Neural cell (in vitro differentiated cells): ENCODE results near the gene ZC3H4. TPM values are rescaled to one million over a fixed set of nuclear protein-coding genes. Genes with fewer than 3 reads are reported as not detected.

Source experiments
- H2AFZ ChIP-seq: fragments of 200-600, 300-800 bp; sonication (generic), shearing (Covaris generic); 2 replicates; pipeline ENCODE4 v1.6.0; 2014; ENCODE audit warnings: low read depth, mild to moderate bottlenecking, antibody characterized with exemption, low read length, moderate library complexity
- H3F3A ChIP-seq: fragments of 200-600 bp; shearing (Covaris generic); 2 replicates; pipeline ENCODE4 v1.6.1; 2016; ENCODE audit warnings: mild to moderate bottlenecking, moderate library complexity, mixed read lengths, antibody characterized with exemption, low read length; ENCODE audit not compliant: insufficient read depth, poor library complexity, severe bottlenecking
- H3K27ac ChIP-seq: fragments of 200-600, 300-800 bp; sonication (generic), shearing (Covaris generic); 2 replicates; pipeline ENCODE4 v1.5.1; 2014; ENCODE audit warnings: mild to moderate bottlenecking, low read length, moderate library complexity
- H3K27me3 ChIP-seq: fragments of 300-800, 200-600 bp; sonication (generic), shearing (Covaris generic); 2 replicates; pipeline ENCODE4 v1.6.0; 2014; ENCODE audit warnings: mild to moderate bottlenecking, low read depth, low read length, moderate library complexity; ENCODE audit not compliant: insufficient read depth
- H3K36me3 ChIP-seq: fragments of 300-800, 200-600 bp; sonication (generic), shearing (Covaris generic); 2 replicates; pipeline ENCODE4 v1.5.1; 2014; ENCODE audit warnings: mild to moderate bottlenecking, antibody characterized with exemption, low read length, moderate library complexity; ENCODE audit not compliant: insufficient read depth
- H3K4me2 ChIP-seq: fragments of 300-800, 200-600 bp; sonication (generic), shearing (Covaris generic); 2 replicates; pipeline ENCODE4 v1.6.0; 2014; ENCODE audit warnings: mild to moderate bottlenecking, low read length
- H3K4me3 ChIP-seq: fragments of 300-800, 200-600 bp; sonication (generic), shearing (Covaris generic); 2 replicates; pipeline ENCODE4 v1.5.1; 2014; ENCODE audit warnings: mild to moderate bottlenecking, low read length, moderate library complexity
- H3K79me2 ChIP-seq: fragments of 200-600 bp; shearing (Covaris generic); replicated peaks from 2 replicates; pipeline ENCODE4 v1.6.0; 2014; ENCODE audit warnings: mild to moderate bottlenecking, low read length, moderate library complexity; ENCODE audit not compliant: insufficient read depth
- H3K9ac ChIP-seq: fragments of 300-800, 200-600 bp; sonication (generic), shearing (Covaris generic); 2 replicates; pipeline ENCODE4 v1.6.1; 2016; ENCODE audit warnings: mild to moderate bottlenecking, low read length, mixed read lengths
- H3K9me2 ChIP-seq: fragments of 200-600 bp; shearing (Covaris generic); 2 replicates; pipeline ENCODE4 v1.6.1; 2016; ENCODE audit warnings: mild to moderate bottlenecking, low read length, mixed read lengths; ENCODE audit not compliant: insufficient read depth
- H3K9me3 ChIP-seq: fragments of 200-600, 300-800 bp; sonication (generic), shearing (Covaris generic); 2 replicates; pipeline ENCODE4 v1.6.1; 2016; ENCODE audit warnings: mild to moderate bottlenecking, mixed run types, low read length, moderate library complexity, mixed read lengths
- H4K20me1 ChIP-seq: fragments of 200-600 bp; shearing (Covaris generic); 2 replicates; pipeline ENCODE4 v1.6.1; 2016; ENCODE audit warnings: mild to moderate bottlenecking, mixed run types; ENCODE audit not compliant: insufficient read depth
- EP300 ChIP-seq: fragments of 450-650 bp; conservative IDR thresholded peaks from 2 replicates; pipeline ENCODE4 v1.6.1; 2014; ENCODE audit warnings: antibody characterized with exemption, mild to moderate bottlenecking, moderate library complexity; ENCODE audit not compliant: poor library complexity, severe bottlenecking
- EZH2 ChIP-seq: fragments of 200-600, 300-800 bp; shearing (Covaris generic), sonication (generic); IDR thresholded peaks from 2 replicates; pipeline ENCODE4 v1.6.1; 2014; ENCODE audit warnings: antibody characterized with exemption, low read length, borderline replicate concordance, mild to moderate bottlenecking; ENCODE audit not compliant: insufficient read depth, poor library complexity, severe bottlenecking
- MXI1 ChIP-seq: fragments of 450-650 bp; conservative IDR thresholded peaks from 2 replicates; pipeline ENCODE4 v1.6.1; 2014; ENCODE audit warnings: antibody characterized with exemption, mild to moderate bottlenecking; ENCODE audit not compliant: poor library complexity, severe bottlenecking
- POLR2AphosphoS5 ChIP-seq: IDR thresholded peaks from 2 replicates; pipeline ENCODE4 v1.6.1; 2012
- RAD21 ChIP-seq: fragments of 450-650 bp; conservative IDR thresholded peaks from 2 replicates; pipeline ENCODE4 v1.6.1; 2014; ENCODE audit warnings: antibody characterized with exemption, mild to moderate bottlenecking, moderate library complexity
- SMC3 ChIP-seq: fragments of 450-650 bp; conservative IDR thresholded peaks from 2 replicates; pipeline ENCODE4 v1.6.1; 2014; ENCODE audit warnings: antibody characterized with exemption, mild to moderate bottlenecking, moderate library complexity; ENCODE audit not compliant: poor library complexity
- TAF1 ChIP-seq: IDR thresholded peaks from 2 replicates; pipeline ENCODE4 v1.6.1; 2012; ENCODE audit warnings: low read depth
- polyA plus RNA-seq: library from polyadenylated mRNA; depleted of rRNA; stranded (reverse); fragments of >200 nt; gene quantifications from 2 replicates; pipeline ENCODE4 v1.2.3, GENCODE V29; 2014
- TF ChIP-seq, protein P1 (sequence below): fragments of 450-650 bp; IDR thresholded peaks from 2 replicates; pipeline ENCODE4 v1.5.1; 2014; ENCODE audit warnings: antibody characterized with exemption, mild to moderate bottlenecking, moderate library complexity; ENCODE audit not compliant: poor library complexity, severe bottlenecking
- TF ChIP-seq, protein P2 (sequence below): IDR thresholded peaks from 2 replicates; pipeline ENCODE4 v1.6.1; 2012; ENCODE audit warnings: borderline replicate concordance

Gene ZC3H4
- polyA plus RNA-seq, 1 donor from 2014 or later: 5.1 TPM

DNA sequence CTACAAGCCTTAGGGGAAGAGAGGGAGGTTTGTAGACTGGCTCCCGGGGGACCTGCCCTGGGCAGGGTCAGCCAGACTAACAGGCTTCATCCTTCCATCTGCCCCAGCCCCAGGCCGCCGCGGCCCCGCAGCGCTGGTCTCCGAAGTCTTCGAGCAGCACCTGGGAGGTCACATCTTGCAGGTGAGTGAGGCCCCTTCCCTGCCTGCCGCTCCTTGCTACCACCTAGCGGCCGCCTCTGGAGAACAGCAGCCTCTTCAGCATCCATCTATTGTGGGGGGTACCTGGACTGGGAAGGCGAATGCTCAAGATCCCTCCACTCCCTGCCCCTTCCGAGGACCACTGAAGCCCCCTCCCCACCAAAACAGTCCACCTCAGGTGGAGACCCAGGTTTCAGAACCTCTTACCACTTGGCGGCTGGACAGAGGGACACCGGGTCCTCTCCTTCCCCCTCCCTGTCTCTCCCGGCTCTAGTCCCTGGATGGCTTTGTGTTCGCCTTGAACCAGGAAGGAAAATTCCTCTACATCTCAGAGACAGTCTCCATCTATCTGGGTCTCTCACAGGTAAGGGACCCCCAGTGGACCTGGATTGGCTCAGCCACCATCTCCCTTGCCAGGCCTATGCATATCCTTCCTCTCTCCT is 81.3 kb downstream of the ZC3H4 start (continued):
- no peak for TF ChIP-seq TAF1

- H3K9me3 ChIP-seq: no peaks in the 10 kb centered on the region
- no peaks in the 10 kb centered on the region for H3K36me3 ChIP-seq
Observed at GRCh38 chr19:47028195-47028601, 85.4 kb downstream of the ZC3H4 start.

DNA sequence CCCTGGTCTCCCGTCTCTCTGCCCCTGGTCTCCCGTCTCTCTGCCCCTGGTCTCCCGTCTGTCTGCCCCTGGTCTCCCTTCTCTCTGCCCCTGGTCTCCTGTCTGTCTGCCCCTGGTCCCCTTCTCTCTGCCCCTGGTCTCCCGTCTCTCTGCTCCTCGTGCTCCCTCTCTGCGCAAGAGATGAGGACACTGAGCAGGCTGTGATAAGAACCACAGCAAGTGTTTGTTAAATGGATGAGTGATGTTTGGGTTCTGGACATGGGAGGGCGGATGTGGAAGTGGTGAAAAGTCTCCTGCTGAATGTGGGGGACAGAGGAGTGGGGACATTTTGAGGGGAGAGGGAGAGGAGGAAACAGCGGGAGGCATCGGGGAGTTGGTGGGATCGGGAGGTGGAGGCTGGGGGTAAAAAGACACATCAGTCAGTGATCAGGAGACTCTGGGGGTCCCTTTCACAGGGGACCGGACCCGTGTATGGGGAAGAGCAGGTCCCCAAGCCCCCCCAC is 85.9 kb downstream of the ZC3H4 start:
- no peak overlapping the region for H2AFZ ChIP-seq
- peaks cover 27% of the 10 kb centered on the region for H3K27me3 ChIP-seq
- no peaks in the 10 kb centered on the region for H3F3A ChIP-seq
- H3K27ac ChIP-seq: peak overlapping the region; percentile 28
- H3K9me2 ChIP-seq: no peaks in the 10 kb centered on the region
- peak overlapping the region; percentile 48 for H3K4me3 ChIP-seq
- no peaks in the 10 kb centered on the region for H3K79me2 ChIP-seq
- no peaks in the 10 kb centered on the region for H3K36me3 ChIP-seq
- peak overlapping the region; percentile 47 for H3K9ac ChIP-seq
- no peak overlapping the region for H3K4me2 ChIP-seq
- H3K9me3 ChIP-seq: no peaks in the 10 kb centered on the region
- no peaks in the 10 kb centered on the region for H4K20me1 ChIP-seq
- no peak for TF ChIP-seq MXI1
- no peak for TF ChIP-seq RAD21
- TF ChIP-seq, protein P1, sequence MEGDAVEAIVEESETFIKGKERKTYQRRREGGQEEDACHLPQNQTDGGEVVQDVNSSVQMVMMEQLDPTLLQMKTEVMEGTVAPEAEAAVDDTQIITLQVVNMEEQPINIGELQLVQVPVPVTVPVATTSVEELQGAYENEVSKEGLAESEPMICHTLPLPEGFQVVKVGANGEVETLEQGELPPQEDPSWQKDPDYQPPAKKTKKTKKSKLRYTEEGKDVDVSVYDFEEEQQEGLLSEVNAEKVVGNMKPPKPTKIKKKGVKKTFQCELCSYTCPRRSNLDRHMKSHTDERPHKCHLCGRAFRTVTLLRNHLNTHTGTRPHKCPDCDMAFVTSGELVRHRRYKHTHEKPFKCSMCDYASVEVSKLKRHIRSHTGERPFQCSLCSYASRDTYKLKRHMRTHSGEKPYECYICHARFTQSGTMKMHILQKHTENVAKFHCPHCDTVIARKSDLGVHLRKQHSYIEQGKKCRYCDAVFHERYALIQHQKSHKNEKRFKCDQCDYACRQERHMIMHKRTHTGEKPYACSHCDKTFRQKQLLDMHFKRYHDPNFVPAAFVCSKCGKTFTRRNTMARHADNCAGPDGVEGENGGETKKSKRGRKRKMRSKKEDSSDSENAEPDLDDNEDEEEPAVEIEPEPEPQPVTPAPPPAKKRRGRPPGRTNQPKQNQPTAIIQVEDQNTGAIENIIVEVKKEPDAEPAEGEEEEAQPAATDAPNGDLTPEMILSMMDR: no peak
- TF ChIP-seq, protein P2, sequence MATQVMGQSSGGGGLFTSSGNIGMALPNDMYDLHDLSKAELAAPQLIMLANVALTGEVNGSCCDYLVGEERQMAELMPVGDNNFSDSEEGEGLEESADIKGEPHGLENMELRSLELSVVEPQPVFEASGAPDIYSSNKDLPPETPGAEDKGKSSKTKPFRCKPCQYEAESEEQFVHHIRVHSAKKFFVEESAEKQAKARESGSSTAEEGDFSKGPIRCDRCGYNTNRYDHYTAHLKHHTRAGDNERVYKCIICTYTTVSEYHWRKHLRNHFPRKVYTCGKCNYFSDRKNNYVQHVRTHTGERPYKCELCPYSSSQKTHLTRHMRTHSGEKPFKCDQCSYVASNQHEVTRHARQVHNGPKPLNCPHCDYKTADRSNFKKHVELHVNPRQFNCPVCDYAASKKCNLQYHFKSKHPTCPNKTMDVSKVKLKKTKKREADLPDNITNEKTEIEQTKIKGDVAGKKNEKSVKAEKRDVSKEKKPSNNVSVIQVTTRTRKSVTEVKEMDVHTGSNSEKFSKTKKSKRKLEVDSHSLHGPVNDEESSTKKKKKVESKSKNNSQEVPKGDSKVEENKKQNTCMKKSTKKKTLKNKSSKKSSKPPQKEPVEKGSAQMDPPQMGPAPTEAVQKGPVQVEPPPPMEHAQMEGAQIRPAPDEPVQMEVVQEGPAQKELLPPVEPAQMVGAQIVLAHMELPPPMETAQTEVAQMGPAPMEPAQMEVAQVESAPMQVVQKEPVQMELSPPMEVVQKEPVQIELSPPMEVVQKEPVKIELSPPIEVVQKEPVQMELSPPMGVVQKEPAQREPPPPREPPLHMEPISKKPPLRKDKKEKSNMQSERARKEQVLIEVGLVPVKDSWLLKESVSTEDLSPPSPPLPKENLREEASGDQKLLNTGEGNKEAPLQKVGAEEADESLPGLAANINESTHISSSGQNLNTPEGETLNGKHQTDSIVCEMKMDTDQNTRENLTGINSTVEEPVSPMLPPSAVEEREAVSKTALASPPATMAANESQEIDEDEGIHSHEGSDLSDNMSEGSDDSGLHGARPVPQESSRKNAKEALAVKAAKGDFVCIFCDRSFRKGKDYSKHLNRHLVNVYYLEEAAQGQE: no peak
- no peak for TF ChIP-seq SMC3
- no peak for TF ChIP-seq POLR2AphosphoS5
- no peak for TF ChIP-seq TAF1
- no peak for TF ChIP-seq EP300

More at GRCh38 chr19:47028195-47028601, 85.4 kb downstream of the ZC3H4 start:
- peaks cover 21% of the 10 kb centered on the region for H3K27me3 ChIP-seq
- no peaks in the 10 kb centered on the region for H4K20me1 ChIP-seq
- no peak for TF ChIP-seq SMC3
- no peak for TF ChIP-seq EZH2
- TF ChIP-seq, protein P1: no peak
- TF ChIP-seq EP300: no peak
- TF ChIP-seq, protein P2: no peak
- no peak for TF ChIP-seq TAF1
- TF ChIP-seq RAD21: no peak
- TF ChIP-seq POLR2AphosphoS5: no peak
- no peak for TF ChIP-seq MXI1
- H3F3A ChIP-seq: no peaks in the 10 kb centered on the region
- peak overlapping the region; percentile 28 for H3K27ac ChIP-seq
- peak overlapping the region; percentile 48 for H3K4me3 ChIP-seq
- no peaks in the 10 kb centered on the region for H3K79me2 ChIP-seq
- peak overlapping the region; percentile 47 for H3K9ac ChIP-seq
- no peaks in the 10 kb centered on the region for H3K9me2 ChIP-seq
- no peak overlapping the region for H2AFZ ChIP-seq
- no peak overlapping the region for H3K4me2 ChIP-seq
